Nephron progenitor cell (in vitro differentiated cells): ENCODE data around the gene ATG7.

Experiments
- DNase-seq: peaks from one replicate; pipeline ENCODE4 v3.0.0; 2021
- H3K27ac Mint-ChIP-seq: 2 replicates; pipeline ENCODE4 v1.8.0; 2021; ENCODE audit warnings: mild to moderate bottlenecking, moderate library complexity, mixed read lengths
- H3K27me3 Mint-ChIP-seq: 2 replicates; pipeline ENCODE4 v1.8.0; 2021; ENCODE audit warnings: mild to moderate bottlenecking, low read depth, mixed read lengths; ENCODE audit not compliant: poor library complexity
- H3K36me3 Mint-ChIP-seq: 2 replicates; pipeline ENCODE4 v1.8.0; 2021; ENCODE audit warnings: low read depth, mixed read lengths
- H3K4me1 Mint-ChIP-seq: 2 replicates; pipeline ENCODE4 v1.8.0; 2021; ENCODE audit warnings: mixed read lengths
- H3K4me3 Mint-ChIP-seq: 2 replicates; pipeline ENCODE4 v1.8.0; 2021; ENCODE audit warnings: mild to moderate bottlenecking, moderate library complexity, mixed read lengths
- H3K9me3 Mint-ChIP-seq: 2 replicates; pipeline ENCODE4 v1.8.0; 2021; ENCODE audit warnings: mild to moderate bottlenecking, moderate library complexity, mixed read lengths
- CTCF ChIP-seq: fragments of 200-600 bp; sonication (generic); IDR thresholded peaks from 2 replicates; pipeline ENCODE4 v1.5.0; 2021; ENCODE audit warnings: antibody characterized with exemption

The ATG7 gene

GRCh38 chr3:11287404-11287803 lies 15.2 kb downstream of the ATG7 start:
- Mint-ChIP-seq H3K27ac (peak overlapping the region; percentile 77), H3K9me3 (no peaks in the 10 kb centered on the region), H3K4me3 (no peak overlapping the region), H3K36me3 (peaks cover 14% of the 10 kb centered on the region), H3K4me1 (peaks cover 12% of the 10 kb centered on the region), H3K27me3 (no peaks in the 10 kb centered on the region)
- TF ChIP-seq CTCF: no peak
- no peak for DNase-seq

- Mint-ChIP-seq H3K27ac (no peak overlapping the region), H3K27me3 (no peaks in the 10 kb centered on the region), H3K4me1 (peaks cover 12% of the 10 kb centered on the region), H3K4me3 (no peak overlapping the region), H3K9me3 (no peaks in the 10 kb centered on the region), H3K36me3 (peaks cover 15% of the 10 kb centered on the region)
- no peak for DNase-seq
- TF ChIP-seq CTCF: no peak
These were observed 15.9 kb downstream of the ATG7 start for GRCh38 chr3:11288021-11288491.

GRCh38 chr3:11288786-11289637 lies 16.8 kb downstream of the ATG7 start:
- Mint-ChIP-seq H3K4me3 (no peak overlapping the region), H3K36me3 (peaks cover 15% of the 10 kb centered on the region), H3K9me3 (no peaks in the 10 kb centered on the region), H3K4me1 (peaks cover 12% of the 10 kb centered on the region), H3K27me3 (no peaks in the 10 kb centered on the region), H3K27ac (no peak overlapping the region)
- DNase-seq: no peak
- TF ChIP-seq CTCF: no peak

GRCh38 chr3:11289864-11290263 lies 17.7 kb downstream of the ATG7 start:
- H3K27me3 Mint-ChIP-seq: no peaks in the 10 kb centered on the region
- peaks cover 12% of the 10 kb centered on the region for H3K4me1 Mint-ChIP-seq
- no peaks in the 10 kb centered on the region for H3K9me3 Mint-ChIP-seq
- H3K27ac Mint-ChIP-seq: no peak overlapping the region
- TF ChIP-seq CTCF: no peak
- no peak overlapping the region for H3K4me3 Mint-ChIP-seq
- no peak for DNase-seq
- H3K36me3 Mint-ChIP-seq: peaks cover 15% of the 10 kb centered on the region

GRCh38 chr3:11290743-11291680 lies 18.8 kb downstream of the ATG7 start:
- no peaks in the 10 kb centered on the region for H3K27me3 Mint-ChIP-seq
- H3K4me3 Mint-ChIP-seq: no peak overlapping the region
- peaks cover 15% of the 10 kb centered on the region for H3K36me3 Mint-ChIP-seq
- TF ChIP-seq CTCF: no peak
- H3K9me3 Mint-ChIP-seq: no peaks in the 10 kb centered on the region
- DNase-seq: no peak
- no peak overlapping the region for H3K27ac Mint-ChIP-seq
- H3K4me1 Mint-ChIP-seq: peaks cover 12% of the 10 kb centered on the region
